ENCODE measurements around the gene PPM1L.

The PPM1L gene

DNA sequence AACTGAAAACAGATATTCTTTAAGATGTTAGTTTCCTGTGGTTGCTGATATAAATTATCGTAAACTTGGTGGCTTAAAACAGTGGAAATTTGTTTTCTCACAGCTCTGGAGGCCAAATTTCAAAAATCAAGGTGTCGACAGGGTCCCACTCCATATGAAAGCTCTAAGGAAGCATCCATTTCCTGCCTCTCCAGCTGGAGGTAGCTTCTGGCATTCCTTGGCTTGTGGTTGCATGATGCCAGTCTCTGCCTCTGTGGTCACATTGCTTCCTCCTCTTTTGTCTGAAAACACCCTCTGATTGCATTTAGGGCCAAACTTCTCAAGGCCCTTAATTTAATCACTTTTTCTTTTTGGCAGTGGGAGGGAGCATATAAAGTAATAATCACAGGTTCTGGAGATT lies 96.8 kb downstream of the PPM1L start:
- no peak for DNase-seq (ENCODE audit: low spot score)

GRCh38 chr3:160856450-160856849 lies 100.4 kb downstream of the PPM1L start:
- no peak for DNase-seq (ENCODE audit: low spot score)

GRCh38 chr3:160857476-160858119 lies 101.6 kb downstream of the PPM1L start:
- DNase-seq (ENCODE audit: low spot score): no peak

GRCh38 chr3:160860346-160860745 lies 104.3 kb downstream of the PPM1L start:
- DNase-seq (ENCODE audit: low spot score): no peak

DNA sequence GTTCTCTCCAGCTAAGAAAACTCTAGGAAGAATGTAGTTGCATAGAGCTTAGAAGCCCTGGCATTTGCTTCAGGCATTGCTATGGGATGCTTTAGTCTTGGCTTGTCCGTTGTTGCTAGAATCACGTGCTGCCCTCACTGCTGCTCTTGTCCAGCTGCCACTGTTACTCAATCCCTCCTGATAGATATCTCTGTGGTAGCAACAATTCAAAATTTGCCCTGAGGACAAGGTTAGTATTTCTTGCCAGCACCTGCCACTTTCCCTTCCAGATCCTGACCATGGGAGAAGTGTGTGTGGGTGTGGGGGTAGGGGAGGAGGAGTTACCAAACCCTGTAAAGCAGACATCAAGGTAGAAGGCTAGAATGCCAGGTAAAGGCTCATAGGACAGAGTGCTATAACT lies 113.8 kb downstream of the PPM1L start:
- DNase-seq (ENCODE audit: low spot score): no peak

DNA sequence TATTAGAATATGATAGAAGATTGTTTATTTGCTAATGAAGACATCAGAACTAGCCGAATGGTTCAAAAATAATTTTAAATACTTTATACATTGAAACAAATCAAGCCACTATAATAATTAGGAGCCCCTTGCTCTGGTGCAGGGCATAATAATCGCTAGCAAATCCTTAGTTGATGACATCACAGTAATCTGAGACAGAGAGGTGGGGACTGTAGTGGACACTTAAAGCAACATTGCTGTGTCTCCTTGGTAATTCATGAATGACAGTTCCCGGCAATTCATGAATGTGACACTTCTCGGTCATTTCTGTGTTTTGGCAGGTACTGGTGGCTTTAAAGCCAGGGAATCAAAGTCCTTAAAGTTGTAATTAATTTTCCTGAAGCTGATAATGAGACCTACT lies 114.3 kb downstream of the PPM1L start:
- no peak for DNase-seq (ENCODE audit: low spot score)

GRCh38 chr3:160874736-160875135 lies 118.7 kb downstream of the PPM1L start:
- DNase-seq (ENCODE audit: low spot score): no peak

- DNase-seq (ENCODE audit: low spot score): no peak
Observed at GRCh38 chr3:160876643-160877042, 120.6 kb downstream of the PPM1L start.

GRCh38 chr3:160879859-160880258 lies 123.8 kb downstream of the PPM1L start:
- no peak for DNase-seq (ENCODE audit: low spot score)

DNA sequence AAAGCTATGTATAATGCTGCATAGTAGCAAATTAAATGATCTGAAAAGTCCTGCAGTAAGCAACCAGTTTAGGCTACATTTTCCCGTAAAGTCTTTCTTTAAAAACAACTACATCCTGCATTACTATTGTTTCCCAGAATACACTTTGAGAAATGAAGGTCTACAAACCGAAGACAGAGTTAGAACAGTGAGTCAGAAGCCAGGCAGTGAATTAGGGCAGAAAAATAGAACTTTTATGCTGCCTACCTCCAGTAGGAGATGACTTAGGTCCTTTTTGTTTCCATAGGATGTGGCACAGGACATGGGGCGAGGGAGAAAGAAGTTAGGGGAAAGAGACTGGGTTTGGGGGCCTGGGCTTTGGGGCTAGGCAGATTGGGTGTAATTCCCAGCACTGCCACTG lies 127.3 kb downstream of the PPM1L start:
- peak; percentile 30 for DNase-seq (ENCODE audit: low spot score)

DNA sequence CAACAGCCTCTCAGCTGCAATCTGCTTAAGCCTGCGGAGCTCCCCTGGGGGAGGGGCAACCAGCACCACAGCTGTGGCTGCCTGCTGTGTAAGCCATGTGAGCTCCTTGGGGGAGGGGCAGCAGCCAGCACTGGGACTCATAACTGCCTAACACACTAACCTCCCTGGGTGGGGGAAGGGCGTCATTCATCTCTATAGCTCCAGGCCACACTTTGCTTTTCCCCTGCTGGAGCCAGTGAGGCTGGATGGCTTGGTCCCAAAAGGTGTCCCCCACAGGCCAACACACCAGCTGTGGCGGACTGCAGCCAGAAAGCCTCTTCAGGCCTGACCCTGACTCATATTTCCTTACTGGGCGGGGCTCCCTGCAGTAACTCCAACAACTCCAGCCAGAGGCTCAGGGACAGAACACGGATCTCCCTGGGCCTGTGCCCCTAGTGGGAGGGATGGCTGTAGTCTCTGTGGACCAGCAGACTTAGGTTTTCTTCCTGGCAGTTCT lies 129.8 kb downstream of the PPM1L start:
- DNase-seq (ENCODE audit: low spot score): peak; percentile 65

DNA sequence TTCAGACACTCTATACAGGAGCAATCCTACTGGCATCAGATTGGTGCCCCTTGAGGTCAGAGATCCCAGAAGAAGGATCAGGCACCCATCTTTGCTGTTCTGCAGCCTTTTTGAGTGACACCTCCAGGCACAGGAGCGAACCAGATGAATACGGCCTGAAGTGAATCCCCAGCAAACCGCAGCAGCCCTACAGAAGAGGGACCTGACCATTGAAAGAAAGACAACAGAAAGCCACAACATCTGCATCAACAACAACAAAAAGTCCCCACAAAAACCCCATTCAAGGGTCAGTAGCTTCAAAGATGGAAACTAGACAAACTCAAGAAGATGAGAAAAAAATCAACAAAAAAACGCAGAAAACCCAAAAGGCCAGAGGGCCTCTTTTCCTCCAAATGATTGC lies 130.4 kb downstream of the PPM1L start:
- no peak for DNase-seq (ENCODE audit: low spot score)

DNA sequence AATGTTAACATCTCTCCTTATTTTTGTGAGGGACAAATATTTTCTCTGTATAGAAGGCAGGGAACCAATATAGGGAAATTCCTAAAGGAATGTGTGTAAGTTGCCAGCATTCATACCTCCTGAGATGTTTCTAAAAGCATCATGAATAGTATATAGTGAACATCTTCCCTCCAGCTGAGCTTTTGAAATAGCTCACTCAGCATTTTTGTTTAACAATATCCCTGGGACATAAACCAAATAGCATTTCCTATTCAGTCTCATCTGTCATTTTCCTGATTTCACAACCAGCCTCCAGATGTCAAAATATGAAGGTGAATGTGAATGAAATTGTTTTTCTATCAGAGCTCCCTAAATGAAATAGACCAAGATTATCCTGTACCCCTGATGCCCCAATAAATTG lies 137.2 kb downstream of the PPM1L start:
- DNase-seq (ENCODE audit: low spot score): no peak

DNA sequence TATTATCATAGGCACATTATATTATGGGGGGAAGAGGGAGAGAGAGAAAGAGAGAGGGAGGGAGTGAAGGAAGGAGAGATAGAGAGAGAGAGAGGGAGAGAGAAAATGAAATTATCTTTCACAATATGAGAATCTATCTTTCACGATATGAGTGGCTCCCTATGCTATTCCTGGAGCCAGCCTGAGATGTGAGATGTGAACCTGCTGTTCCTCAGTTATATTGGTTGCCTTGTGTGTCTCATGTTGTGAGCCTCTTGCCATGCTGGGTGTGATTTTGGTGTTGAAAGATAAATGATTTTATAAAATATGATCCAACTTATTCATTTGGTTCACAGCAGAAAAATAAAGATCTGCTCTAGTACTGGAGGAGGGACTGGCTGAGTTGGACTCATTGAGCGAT lies 148.7 kb downstream of the PPM1L start:
- DNase-seq (ENCODE audit: low spot score): no peak

- DNase-seq (ENCODE audit: low spot score): no peak
Observed at GRCh38 chr3:160906646-160907045, 150.6 kb downstream of the PPM1L start.

GRCh38 chr3:160909917-160910316 lies 153.9 kb downstream of the PPM1L start:
- DNase-seq (ENCODE audit: low spot score): no peak

DNA sequence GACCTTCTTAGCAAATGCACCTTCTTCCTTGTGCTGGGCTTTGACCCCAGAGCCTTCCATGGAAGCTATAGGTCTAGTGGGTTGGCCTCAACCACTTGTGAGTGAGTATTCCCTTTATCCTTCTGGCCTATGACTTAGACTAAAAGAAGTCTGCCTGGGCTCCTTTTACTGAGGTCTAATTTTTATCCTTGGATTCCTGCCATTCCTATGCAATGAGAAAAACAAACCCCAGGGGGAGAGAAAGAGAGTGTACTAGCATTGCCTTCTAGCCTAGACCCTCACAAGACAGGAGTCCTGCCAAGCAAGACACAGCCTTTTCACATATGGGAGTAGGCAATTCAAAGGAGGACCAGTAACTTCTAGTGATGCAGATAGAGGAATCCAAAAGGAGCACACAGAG lies 155.4 kb downstream of the PPM1L start:
- no peak for DNase-seq (ENCODE audit: low spot score)

DNA sequence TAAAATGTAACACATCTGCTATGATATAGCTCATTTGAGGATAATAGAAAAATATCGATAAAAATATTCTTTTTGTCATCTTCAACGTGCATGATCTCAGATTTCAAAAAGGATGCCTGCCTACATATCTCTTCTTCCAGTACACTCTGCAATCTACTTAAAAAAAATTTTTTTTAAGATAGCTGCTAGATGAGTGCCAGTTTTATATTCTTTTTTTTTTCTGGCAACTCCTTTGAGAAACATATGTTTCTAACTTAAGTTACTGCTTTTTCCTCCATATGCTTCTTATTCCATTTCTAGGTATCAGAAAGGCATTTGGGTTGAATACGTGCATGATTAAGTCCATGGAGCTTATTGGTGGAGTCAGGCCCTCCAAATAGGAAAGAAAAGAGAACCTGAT lies 160.4 kb downstream of the PPM1L start:
- no peak for DNase-seq (ENCODE audit: low spot score)

GRCh38 chr3:160919942-160920341 lies 163.9 kb downstream of the PPM1L start:
- DNase-seq (ENCODE audit: low spot score): no peak

DNA sequence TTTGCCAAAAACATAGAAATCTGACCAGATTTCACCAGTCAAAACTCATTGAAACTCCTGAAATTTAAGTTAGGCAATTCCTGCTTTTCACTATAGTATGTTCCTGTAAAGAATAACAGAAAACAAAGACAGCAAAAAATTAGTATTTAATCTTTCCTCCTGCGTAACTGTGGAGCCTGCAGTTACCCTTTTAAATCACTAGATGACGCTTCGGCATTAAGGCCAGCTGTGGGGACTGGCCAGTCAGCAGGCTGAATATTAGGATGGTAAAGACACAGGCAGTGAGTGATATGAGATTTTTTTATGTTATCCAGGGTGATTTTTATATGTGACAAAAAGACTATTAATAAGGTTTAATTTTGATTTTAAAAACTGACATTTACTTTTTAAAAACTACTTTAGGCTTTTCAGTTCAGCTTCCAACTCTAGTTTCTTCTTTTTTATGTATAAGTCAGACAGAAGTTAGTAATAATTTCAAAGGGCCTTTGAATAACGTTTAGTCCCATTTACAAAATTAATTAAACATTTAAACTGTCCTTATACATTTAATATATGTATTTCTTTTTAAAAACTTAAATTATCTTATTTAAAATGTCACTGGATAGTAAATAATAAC lies 165.1 kb downstream of the PPM1L start:
- no peak for DNase-seq (ENCODE audit: low spot score)

GRCh38 chr3:160924776-160925175 lies 168.7 kb downstream of the PPM1L start:
- DNase-seq (ENCODE audit: low spot score): no peak

DNA sequence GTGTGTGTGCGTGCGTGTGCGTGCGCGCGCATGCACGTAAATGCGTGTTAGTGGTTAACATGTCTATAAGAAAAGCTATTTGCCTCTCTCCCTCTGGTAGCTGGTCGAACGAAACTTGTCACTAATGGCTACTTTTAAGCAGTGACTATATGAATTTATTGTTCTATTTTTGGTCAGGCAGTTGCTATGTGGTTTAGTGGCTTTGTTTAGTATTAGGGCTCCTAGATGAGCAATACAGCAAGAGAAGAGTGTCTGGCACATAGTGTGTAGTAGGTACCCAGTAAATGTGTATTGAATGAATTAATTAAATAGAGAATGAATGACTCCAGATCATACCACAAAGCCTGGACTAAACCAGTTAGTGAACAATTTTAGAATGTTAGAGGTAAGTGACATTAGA lies 171.6 kb downstream of the PPM1L start:
- no peak for DNase-seq (ENCODE audit: low spot score)

DNA sequence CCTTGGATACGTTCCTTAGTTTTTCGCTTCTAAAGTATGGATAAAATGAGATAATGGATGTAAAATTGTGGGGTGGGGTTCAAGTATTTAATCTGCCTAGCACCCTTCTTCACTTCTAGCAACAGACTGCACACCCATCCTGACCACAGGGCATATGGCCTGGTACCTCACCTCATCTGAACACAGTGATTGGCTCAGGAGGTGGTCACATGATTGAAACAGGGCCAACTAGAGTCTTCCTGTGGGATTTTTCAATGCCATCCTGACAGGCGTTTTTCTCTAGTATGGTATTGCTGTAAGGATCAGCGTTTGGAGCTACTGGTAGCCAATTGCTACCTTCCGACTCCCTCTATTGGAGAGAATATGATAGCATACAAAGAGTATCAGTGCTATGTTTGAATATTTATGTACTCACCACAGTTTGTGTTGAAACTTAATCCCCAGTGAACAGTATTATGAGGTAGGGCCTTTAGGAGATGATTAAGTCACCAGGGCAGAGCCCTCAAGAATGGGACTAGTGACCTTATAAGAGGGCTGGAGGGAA lies 172.2 kb downstream of the PPM1L start:
- no peak for DNase-seq (ENCODE audit: low spot score)

GRCh38 chr3:160929595-160929994 lies 173.6 kb downstream of the PPM1L start:
- no peak for DNase-seq (ENCODE audit: low spot score)
